Measurements from ENCODE around the gene TTC24. TPM values are rescaled to one million over a fixed set of nuclear protein-coding genes. Genes with fewer than 3 reads are reported as not detected.

Gene TTC24
- total and polyA plus RNA-seq, 10 of the 15 experiments (the other 5 are each of a cell fraction or from before 2014, with no cell fraction given) = 0.05 to 6.4 (median 2.9) TPM; not detected in 1

GRCh38 chr1:156616463-156616862, 36.9 kb downstream of the TTC24 start (continued):
- TF ChIP-seq E2F8 (IDR thresholded peaks at IDR 0.05; ENCODE audit: low read depth, partially characterized antibody) (no peak), MTA2 (IDR thresholded peaks at IDR 0.05; ENCODE audit: low read depth) (no peak)

- Histone ChIP-seq H3K4me2 (ENCODE audit: control insufficient read depth, insufficient read depth) (no peak within 1 kb of the TSS), H2AFZ (ENCODE audit: control insufficient read depth, low read depth, low read length) (no peak within 1 kb of the TSS), H3K4me3 (no peak within 1 kb of the TSS), H4K20me1 (ENCODE audit: control insufficient read depth, insufficient read depth) (no peaks in the 10 kb centered on the region), H3K9ac (ENCODE audit: control insufficient read depth, insufficient read depth, low read length) (no peak within 1 kb of the TSS), H3K36me3 (ENCODE audit: control insufficient read depth in 2 of 2, insufficient read depth in 2 of 2, low read length in 1 of 2) (no peaks in the 10 kb centered on the region), H3K27me3 (replicated peaks in 1 of 2; ENCODE audit: control insufficient read depth in 2 of 2, insufficient read depth in 2 of 2, low read length in 1 of 2) (peaks cover 10% of the 10 kb centered on the region in 2 experiments), H3K79me2 (ENCODE audit: control insufficient read depth, insufficient read depth, low read length) (no peaks in the 10 kb centered on the region), H3K4me1 (ENCODE audit: control insufficient read depth, insufficient read depth, low read length) (no peaks in the 10 kb centered on the region; the same call in 1 of the 2 replicates), H3K9me3 (replicated peaks; ENCODE audit: control insufficient read depth, insufficient read depth, low read length) (no peaks in the 10 kb centered on the region), H3K27ac (ENCODE audit: control insufficient read depth, insufficient read depth) (no peak within 1 kb of the TSS)
- FAIRE-seq = peak; percentile 76
- ChIA-PET POLR2A (no interaction called here), RAD21 (ENCODE audit: unreplicated experiment) (interaction anchor here (1.1 kb wide), 1 partner anchor 38 kb away, joined by 3 read pairs; no protein-coding TSS in a partner anchor), SMC1A (ENCODE audit: uncharacterized antibody, unreplicated experiment) (interaction anchor here (0.8 kb wide), 1 partner anchor 45 kb away, joined by 3 read pairs; no protein-coding TSS in a partner anchor), CTCF (interaction anchor here (1.2 to 3.0 kb wide), 11 partner anchors 8 to 233 kb away, joined by 3 to 16 read pairs (median 5); partner anchors contain the start of gene CRABP2)
- peak; percentile 68 for ATAC-seq
- intact Hi-C loops (cut with micrococcal nuclease; ENCODE audit: unreplicated experiment) (no loop called here), in situ Hi-C loops (cut with MboI) (no loop called here)
- DNase-seq (ENCODE audit: low read depth, low spot score) = no peak
- 6% methylated on average over 7 of the region's 7 CpGs for WGBS (ENCODE audit: insufficient coverage, insufficient replicate concordance, low lambda C conversion rate, missing lambda C conversion rate)
- no TSS peak for BruUV-seq (replicated peaks)
- TF ChIP-seq JUND (IDR thresholded peaks at IDR 0.05; ENCODE audit: low read depth, low read length) (no peak), EZH2 (IDR thresholded peaks at IDR 0.05; ENCODE audit: borderline replicate concordance, control insufficient read depth, low read depth, low read length) (no peak), WRNIP1 (IDR thresholded peaks at IDR 0.05; ENCODE audit: borderline replicate concordance, low read depth, low read length) (no peak), SMC3 (IDR thresholded peaks at IDR 0.05; ENCODE audit: borderline replicate concordance, low read length) (peak; percentile 27; the same call in 1 of the 2 replicates), CTCF (IDR thresholded peaks at IDR 0.05 in 2 of 3, conservative IDR thresholded peaks at IDR 0.05 in 1 of 3; ENCODE audit: control insufficient read depth in 2 of 3, extremely low read depth in 1 of 3, insufficient read depth in 1 of 3, low read depth in 3 of 3, low read length in 3 of 3) (peak; percentile 48 to 60 (median 53)), MYB (IDR thresholded peaks at IDR 0.05; ENCODE audit: borderline replicate concordance, low read depth, low read length) (no peak), KDM1A (IDR thresholded peaks at IDR 0.05; ENCODE audit: borderline replicate concordance) (no peak), RBBP5 (conservative IDR thresholded peaks at IDR 0.05) (no peak), ESRRA (IDR thresholded peaks at IDR 0.05; ENCODE audit: low read length) (no peak), ZNF24 (IDR thresholded peaks at IDR 0.05) (no peak), NR2F1 (conservative IDR thresholded peaks at IDR 0.05) (no peak), SKIL (IDR thresholded peaks at IDR 0.05; ENCODE audit: low read depth, poor library complexity, severe bottlenecking) (no peak), CEBPB (IDR thresholded peaks at IDR 0.05; ENCODE audit: borderline replicate concordance in 1 of 2, low read depth in 2 of 2, low read length in 2 of 2) (no peak)
These were observed 39.5 kb downstream of the TTC24 start, which contains the start of gene HAPLN2 for GRCh38 chr1:156618853-156619581. Gene HAPLN2 (plus strand): TSS chr1:156619415. CDS start chr1:156623491, 4,076 bp downstream.

Data from GM12878 (cell line).